OCI-LY7 (cell line): Measurements from ENCODE around the gene MGRN1. TPM values are rescaled to one million over a fixed set of nuclear protein-coding genes. Genes with fewer than 3 reads are reported as not detected.

ENCODE experiments used
- BruUV-seq: library from RNA; stranded (reverse); fragments of 400-500 nt; replicated peaks from 2 replicates; lab custom pipeline; 2021; lab: Mats Ljungman, UMichigan
- CTCF ChIA-PET: fragments of 300-600 bp; sonication (Branson Sonifier 250); formaldehyde crosslinking; loops from one replicate; lab custom pipeline; 2022; ENCODE audit warnings: antibody characterized with exemption; ENCODE audit not compliant: unreplicated experiment; lab: Charles Lee
- POLR2A ChIA-PET: fragments of 300-600 bp; sonication (Branson Sonifier 250); formaldehyde crosslinking; loops from one replicate; lab custom pipeline; 2022; ENCODE audit warnings: antibody characterized with exemption; lab: Charles Lee
- DNase-seq: peaks from one replicate; pipeline ENCODE4 v3.0.0-alpha.2; 2015; ENCODE audit warnings: low spot score
- H2AFZ ChIP-seq: fragments of 200-600 bp; sonication (generic), shearing (Covaris generic); 2 replicates; pipeline ENCODE4 v1.6.1; 2014; ENCODE audit warnings: mild to moderate bottlenecking, antibody characterized with exemption, low read length, moderate library complexity
- H3K27ac ChIP-seq: fragments of 200-600 bp; sonication (generic); 2 replicates; pipeline ENCODE4 v1.5.1; 2014; ENCODE audit warnings: mixed run types, low read depth, mild to moderate bottlenecking, moderate library complexity, low read length, inconsistent platforms; ENCODE audit not compliant: poor library complexity, severe bottlenecking
- H3K36me3 ChIP-seq: fragments of 200-600 bp; sonication (generic); 2 replicates; pipeline ENCODE4 v1.6.1; 2014; ENCODE audit warnings: mild to moderate bottlenecking, antibody characterized with exemption, low read length, moderate library complexity, mixed read lengths; ENCODE audit not compliant: insufficient read depth
- H3K4me1 ChIP-seq: fragments of 200-600 bp; sonication (generic); 2 replicates; pipeline ENCODE4 v1.5.1; 2014; ENCODE audit warnings: mild to moderate bottlenecking, low read length; ENCODE audit not compliant: insufficient read depth, poor library complexity, severe bottlenecking
- H3K4me2 ChIP-seq: fragments of 200-600 bp; sonication (generic); 2 replicates; pipeline ENCODE4 v1.6.1; 2014; ENCODE audit warnings: mild to moderate bottlenecking, low read length
- H3K4me3 ChIP-seq: fragments of 200-600 bp; sonication (generic); 2 replicates; pipeline ENCODE4 v1.5.1; 2014; ENCODE audit warnings: mild to moderate bottlenecking, low read depth, low read length; ENCODE audit not compliant: poor library complexity, severe bottlenecking
- H3K79me2 ChIP-seq: fragments of 200-600 bp; sonication (generic); 2 replicates; pipeline ENCODE4 v1.6.1; 2016; ENCODE audit warnings: low read depth, mild to moderate bottlenecking, low read length, moderate library complexity, mixed read lengths; ENCODE audit not compliant: insufficient read depth
- H3K9me2 ChIP-seq: fragments of 200-600 bp; sonication (generic); 2 replicates; pipeline ENCODE4 v1.6.1; 2016; ENCODE audit warnings: mild to moderate bottlenecking, low read length, mixed read lengths; ENCODE audit not compliant: insufficient read depth
- H3K9me3 ChIP-seq: fragments of 200-600 bp; sonication (generic); 2 replicates; pipeline ENCODE4 v1.6.1; 2014; ENCODE audit warnings: mild to moderate bottlenecking, mixed run types, low read length, mixed read lengths
- H4K20me1 ChIP-seq: fragments of 200-600 bp; sonication (generic); 2 replicates; pipeline ENCODE4 v1.6.1; 2014; ENCODE audit warnings: mild to moderate bottlenecking, antibody characterized with exemption, low read length, moderate library complexity, mixed read lengths; ENCODE audit not compliant: insufficient read depth
- EZH2phosphoT487 ChIP-seq: fragments of 200-600 bp; sonication (generic); IDR thresholded peaks from 2 replicates; pipeline ENCODE4 v1.6.1; 2018; ENCODE audit warnings: low read depth, borderline replicate concordance, mild to moderate bottlenecking, mixed run types, antibody characterized with exemption, low read length, moderate library complexity, mixed read lengths
- intact Hi-C: fragments of 100-400 bp; cut with micrococcal nuclease; formaldehyde crosslinking; loops from one replicate; pipeline ENCODE4 v1.10.0; 2022; ENCODE audit not compliant: unreplicated experiment
- total RNA-seq, 2 experiments: library from RNA; depleted of rRNA in 1 of 2; stranded (reverse); fragments of >200 nt in 1 of 2; shearing (Covaris generic) in 1 of 2; gene quantifications; 2 replicates each; pipeline ENCODE4 v1.2.3, GENCODE V29; 2014 to 2022
- TF ChIP-seq, protein P1 (sequence below): fragments of 200-600 bp; sonication (generic); conservative IDR thresholded peaks from 2 replicates; pipeline ENCODE4 v1.5.1; 2014; ENCODE audit warnings: mild to moderate bottlenecking, antibody characterized with exemption, low read length, moderate library complexity, mixed read lengths

Gene MGRN1
- total RNA-seq, 2 experiments from 2014 or later, result 14.1 to 43.1 TPM

DNA sequence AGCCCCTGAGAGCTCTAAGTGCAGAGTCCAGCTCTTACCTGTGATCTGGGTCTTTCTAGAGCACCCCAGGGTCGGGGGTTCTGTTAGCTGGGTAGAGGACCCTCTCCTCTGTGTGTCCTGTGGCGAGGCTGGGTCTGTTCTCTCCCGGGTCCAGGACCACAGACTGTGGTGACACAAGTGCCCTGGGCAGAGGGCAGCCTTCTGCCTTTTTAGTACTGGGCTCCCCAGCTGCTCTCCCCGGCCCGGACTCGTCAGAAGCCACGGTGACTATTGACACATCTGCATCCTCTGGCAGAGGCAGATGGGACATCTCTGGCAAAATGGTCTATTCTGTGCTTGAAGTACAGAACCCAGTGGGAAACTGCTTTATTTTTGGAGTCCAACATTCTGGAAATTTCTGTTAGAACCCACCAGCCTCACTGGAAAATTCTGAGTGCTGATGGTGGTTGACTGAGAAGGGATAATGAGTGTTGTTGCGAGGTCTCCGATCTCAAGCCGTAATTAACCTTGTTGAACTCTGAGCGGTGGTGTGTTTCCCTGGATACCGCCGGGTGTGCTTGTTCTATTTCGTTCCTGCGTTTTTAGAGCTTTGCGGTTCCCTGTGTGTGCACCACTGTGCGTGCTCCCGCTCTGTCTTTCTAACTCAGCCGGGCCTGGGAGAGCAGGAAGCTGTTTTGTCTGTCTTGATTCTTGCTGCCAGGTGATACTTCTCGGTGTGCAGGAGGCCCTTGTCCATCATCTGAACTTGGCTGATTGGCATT, 42.8 kb downstream of the MGRN1 start:
- Histone ChIP-seq H2AFZ (no peak overlapping the region), H3K79me2 (no peaks in the 10 kb centered on the region), H3K4me3 (no peak overlapping the region), H3K9me3 (no peaks in the 10 kb centered on the region), H3K4me2 (no peak overlapping the region), H4K20me1 (no peaks in the 10 kb centered on the region), H3K36me3 (peaks cover 29% of the 10 kb centered on the region), H3K9me2 (no peaks in the 10 kb centered on the region), H3K4me1 (no peaks in the 10 kb centered on the region), H3K27ac (no peak overlapping the region)
- BruUV-seq, result no TSS peak
- no peak for TF ChIP-seq EZH2phosphoT487
- TF ChIP-seq, protein P1, sequence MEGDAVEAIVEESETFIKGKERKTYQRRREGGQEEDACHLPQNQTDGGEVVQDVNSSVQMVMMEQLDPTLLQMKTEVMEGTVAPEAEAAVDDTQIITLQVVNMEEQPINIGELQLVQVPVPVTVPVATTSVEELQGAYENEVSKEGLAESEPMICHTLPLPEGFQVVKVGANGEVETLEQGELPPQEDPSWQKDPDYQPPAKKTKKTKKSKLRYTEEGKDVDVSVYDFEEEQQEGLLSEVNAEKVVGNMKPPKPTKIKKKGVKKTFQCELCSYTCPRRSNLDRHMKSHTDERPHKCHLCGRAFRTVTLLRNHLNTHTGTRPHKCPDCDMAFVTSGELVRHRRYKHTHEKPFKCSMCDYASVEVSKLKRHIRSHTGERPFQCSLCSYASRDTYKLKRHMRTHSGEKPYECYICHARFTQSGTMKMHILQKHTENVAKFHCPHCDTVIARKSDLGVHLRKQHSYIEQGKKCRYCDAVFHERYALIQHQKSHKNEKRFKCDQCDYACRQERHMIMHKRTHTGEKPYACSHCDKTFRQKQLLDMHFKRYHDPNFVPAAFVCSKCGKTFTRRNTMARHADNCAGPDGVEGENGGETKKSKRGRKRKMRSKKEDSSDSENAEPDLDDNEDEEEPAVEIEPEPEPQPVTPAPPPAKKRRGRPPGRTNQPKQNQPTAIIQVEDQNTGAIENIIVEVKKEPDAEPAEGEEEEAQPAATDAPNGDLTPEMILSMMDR, result no peak
- POLR2A ChIA-PET, result no interaction called here
- intact Hi-C loops, result no loop called here
- DNase-seq, result no peak
- CTCF ChIA-PET, result no interaction called here

DNA sequence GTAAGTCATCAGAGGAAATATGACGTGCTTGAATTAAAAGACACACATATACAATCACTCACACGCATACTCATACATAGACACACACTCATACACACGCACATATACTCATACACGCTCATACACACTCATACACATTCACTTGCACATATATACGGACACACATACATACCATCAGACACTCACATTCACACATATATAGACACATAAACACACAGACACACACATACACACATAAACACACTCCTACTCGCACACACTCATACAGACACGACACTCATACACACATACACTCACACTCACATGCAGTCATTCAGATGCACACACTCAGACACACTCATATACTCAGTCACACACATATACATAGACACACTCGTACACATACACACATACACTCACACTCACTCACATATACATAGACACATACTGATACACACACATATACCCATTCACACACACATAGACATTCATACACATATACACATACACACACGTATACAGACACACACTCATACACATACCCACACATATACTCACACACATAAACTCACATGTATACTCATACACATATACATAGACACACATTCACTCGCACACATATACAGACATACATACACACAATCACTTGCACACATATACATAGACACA, 43.8 kb downstream of the MGRN1 start:
- H3K9me3 ChIP-seq, result no peaks in the 10 kb centered on the region
- no peak overlapping the region for H3K27ac ChIP-seq
- DNase-seq, result no peak
- TF ChIP-seq, protein P1, result no peak
- no peak for TF ChIP-seq EZH2phosphoT487
- ChIA-PET POLR2A (no interaction called here), CTCF (no interaction called here)
- no peaks in the 10 kb centered on the region for H3K4me1 ChIP-seq
- TSS peak; percentile 68 for BruUV-seq
- no peaks in the 10 kb centered on the region for H3K9me2 ChIP-seq
- peaks cover 29% of the 10 kb centered on the region for H3K36me3 ChIP-seq
- H4K20me1 ChIP-seq, result no peaks in the 10 kb centered on the region
- intact Hi-C loops, result no loop called here
- H3K4me3 ChIP-seq, result no peak overlapping the region
- no peaks in the 10 kb centered on the region for H3K79me2 ChIP-seq
- H3K4me2 ChIP-seq, result no peak overlapping the region
- no peak overlapping the region for H2AFZ ChIP-seq
